Measurements from ENCODE around the gene LTB4R2.

LTB4R2 gene

DNA sequence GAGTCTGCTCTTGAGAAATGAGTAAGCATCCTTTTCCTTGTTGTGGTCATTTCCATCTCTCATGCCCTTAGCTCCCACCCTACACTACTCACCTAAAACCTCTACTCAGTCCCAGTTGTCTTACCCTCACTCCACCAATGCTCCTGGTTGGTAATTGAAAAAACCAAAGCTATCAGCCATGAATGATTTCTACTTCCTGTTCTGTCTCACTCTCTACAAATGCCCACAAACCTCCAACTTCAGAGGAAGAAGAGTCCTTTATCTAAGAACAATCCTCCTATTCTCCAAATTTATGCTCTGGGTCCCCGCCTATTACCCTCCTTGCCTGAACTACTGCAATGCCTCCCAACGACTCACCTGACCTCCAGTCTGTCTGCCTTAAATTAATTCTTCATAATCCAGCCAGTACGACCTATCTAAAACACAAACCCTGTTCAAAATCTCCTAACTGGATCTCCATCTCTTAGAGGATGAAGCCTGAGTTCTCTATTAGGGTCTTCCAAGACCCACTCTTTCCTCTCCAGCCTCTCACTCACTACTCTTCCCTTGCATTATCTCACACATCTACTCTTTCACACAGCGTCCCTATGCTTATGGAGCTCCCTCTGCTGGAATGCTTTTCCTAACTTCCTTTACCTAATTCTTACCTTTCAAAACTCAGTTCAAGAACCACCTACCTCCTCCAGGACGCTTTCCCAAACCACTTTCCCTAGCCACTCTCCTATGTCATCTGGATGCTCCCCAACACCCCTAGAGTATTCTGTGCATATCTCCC, 12.6 kb upstream of the LTB4R2 start:
- no peak for DNase-seq (ENCODE audit: low spot score)
- TF ChIP-seq, protein P1, sequence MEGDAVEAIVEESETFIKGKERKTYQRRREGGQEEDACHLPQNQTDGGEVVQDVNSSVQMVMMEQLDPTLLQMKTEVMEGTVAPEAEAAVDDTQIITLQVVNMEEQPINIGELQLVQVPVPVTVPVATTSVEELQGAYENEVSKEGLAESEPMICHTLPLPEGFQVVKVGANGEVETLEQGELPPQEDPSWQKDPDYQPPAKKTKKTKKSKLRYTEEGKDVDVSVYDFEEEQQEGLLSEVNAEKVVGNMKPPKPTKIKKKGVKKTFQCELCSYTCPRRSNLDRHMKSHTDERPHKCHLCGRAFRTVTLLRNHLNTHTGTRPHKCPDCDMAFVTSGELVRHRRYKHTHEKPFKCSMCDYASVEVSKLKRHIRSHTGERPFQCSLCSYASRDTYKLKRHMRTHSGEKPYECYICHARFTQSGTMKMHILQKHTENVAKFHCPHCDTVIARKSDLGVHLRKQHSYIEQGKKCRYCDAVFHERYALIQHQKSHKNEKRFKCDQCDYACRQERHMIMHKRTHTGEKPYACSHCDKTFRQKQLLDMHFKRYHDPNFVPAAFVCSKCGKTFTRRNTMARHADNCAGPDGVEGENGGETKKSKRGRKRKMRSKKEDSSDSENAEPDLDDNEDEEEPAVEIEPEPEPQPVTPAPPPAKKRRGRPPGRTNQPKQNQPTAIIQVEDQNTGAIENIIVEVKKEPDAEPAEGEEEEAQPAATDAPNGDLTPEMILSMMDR (IDR thresholded peaks at IDR 0.05; ENCODE audit: borderline replicate concordance, control extremely low read depth, extremely low read depth, insufficient read depth, missing control alignments) = peak; percentile 41
- in situ Hi-C loops (cut with MboI; ENCODE audit: low sequenced_read_pairs, unreplicated experiment) = no loop called here

DNA sequence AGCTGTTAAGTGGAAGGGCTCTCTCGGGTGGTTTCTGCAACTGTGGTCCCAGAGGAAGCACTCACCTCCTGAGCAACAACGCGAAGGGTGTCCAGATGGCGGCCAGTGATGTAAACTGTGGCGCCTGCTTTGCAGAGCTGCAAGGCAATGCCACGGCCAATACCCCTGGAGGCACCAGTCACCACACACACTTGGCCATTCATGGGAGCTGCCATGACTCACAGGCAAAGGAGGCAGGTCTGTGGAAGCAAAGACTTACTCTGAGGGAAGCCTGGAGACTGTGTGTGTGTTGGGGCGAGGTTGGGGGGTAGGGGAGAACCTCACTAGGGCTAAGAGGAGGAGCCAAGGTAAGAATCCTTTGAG, 11.1 kb upstream of the LTB4R2 start:
- TF ChIP-seq, protein P1 (IDR thresholded peaks at IDR 0.05; ENCODE audit: borderline replicate concordance, control extremely low read depth, extremely low read depth, insufficient read depth, missing control alignments) = no peak
- in situ Hi-C loops (cut with MboI; ENCODE audit: low sequenced_read_pairs, unreplicated experiment) = no loop called here
- no peak for DNase-seq (ENCODE audit: low spot score)

DNA sequence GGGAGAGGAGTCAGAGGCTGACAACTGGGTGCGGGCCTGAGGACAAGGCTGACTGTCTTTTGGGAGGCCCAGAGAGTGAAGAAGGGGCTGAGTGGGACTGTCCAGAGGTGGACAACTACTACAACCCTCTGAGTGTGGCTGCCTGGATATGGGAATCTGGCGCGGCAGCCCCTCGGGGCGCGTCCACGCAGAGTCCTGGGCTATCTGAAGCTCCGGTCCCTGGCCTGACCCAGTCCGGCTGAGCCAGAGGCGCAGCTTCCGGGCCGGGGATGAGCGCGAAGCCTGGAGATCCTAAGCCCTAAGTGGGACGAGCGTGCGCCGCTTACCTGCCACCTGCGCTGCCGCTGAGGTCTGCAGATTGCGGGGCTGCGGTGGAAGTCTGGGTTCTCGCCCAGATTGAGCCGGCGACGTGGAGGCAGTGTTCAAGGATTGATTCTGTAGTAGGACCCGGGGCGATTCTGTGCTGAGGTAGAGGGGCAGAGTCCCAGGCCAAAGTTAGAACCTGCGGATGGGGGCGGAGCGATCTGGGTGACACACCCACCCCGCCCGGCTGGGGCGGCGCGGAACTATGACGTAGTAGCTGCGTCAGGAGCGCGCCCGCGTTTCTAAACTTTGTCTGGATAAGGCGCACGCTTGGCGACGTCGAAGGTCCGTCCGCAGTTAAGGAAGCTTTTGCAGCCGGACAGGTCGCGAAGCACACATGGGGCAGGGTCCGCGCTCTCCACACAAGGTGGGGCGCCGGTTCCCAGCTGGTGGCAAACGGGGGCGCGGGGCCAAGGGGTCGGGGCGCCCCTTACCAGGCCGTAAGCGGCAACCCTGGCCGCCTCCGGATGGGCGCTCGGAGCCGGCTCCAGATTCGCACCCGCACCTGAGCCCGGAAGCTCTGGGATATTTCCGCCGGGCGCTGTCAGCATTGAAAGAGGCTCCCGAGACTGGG, 10.4 kb upstream of the LTB4R2 start, which contains the start of the genes DHRS1 and NOP9:
Gene DHRS1, minus strand, starts transcription at position 526 of the 937 bp plus-strand sequence. CDS start 674 bp downstream, outside the sequence.
Gene NOP9, plus strand, starts transcription at position 596 of the 937 bp plus-strand sequence. Its CDS starts 105 bp downstream, at position 701.
- peak; percentile 98 for DNase-seq (ENCODE audit: low spot score)
- in situ Hi-C loops (cut with MboI; ENCODE audit: low sequenced_read_pairs, unreplicated experiment) = no loop called here
- TF ChIP-seq, protein P1 (IDR thresholded peaks at IDR 0.05; ENCODE audit: borderline replicate concordance, control extremely low read depth, extremely low read depth, insufficient read depth, missing control alignments) = no peak

DNA sequence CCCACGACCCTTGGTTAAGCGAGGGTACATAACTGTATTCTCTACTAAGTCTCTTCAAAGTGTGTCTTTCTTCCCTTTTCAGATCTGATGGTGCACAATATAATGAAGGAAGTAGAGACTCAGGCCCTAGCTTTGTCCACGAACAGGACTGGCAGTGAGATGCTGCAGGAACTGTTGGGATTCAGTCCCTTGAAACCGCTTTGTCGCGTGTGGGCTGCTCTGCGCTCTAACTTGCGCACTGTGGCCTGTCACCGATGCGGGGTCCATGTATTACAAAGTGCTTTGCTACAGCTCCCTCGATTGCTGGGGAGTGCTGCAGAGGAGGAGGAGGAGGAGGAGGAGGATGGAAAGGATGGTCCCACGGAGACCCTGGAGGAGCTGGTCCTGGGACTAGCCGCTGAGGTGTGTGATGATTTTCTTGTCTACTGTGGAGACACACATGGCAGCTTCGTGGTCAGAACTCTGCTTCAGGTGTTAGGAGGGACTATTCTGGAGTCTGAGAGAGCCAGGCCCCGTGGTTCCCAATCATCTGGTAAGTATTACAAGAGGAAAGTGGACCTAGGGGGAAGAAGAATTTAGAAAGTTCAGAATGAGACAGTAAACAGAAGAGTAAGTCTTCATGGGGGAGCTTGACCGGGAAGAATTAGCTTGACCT, 9.5 kb upstream of the LTB4R2 start:
- DNase-seq (ENCODE audit: low spot score) = no peak
- TF ChIP-seq, protein P1 (IDR thresholded peaks at IDR 0.05; ENCODE audit: borderline replicate concordance, control extremely low read depth, extremely low read depth, insufficient read depth, missing control alignments) = no peak
- in situ Hi-C loops (cut with MboI; ENCODE audit: low sequenced_read_pairs, unreplicated experiment) = no loop called here

DNA sequence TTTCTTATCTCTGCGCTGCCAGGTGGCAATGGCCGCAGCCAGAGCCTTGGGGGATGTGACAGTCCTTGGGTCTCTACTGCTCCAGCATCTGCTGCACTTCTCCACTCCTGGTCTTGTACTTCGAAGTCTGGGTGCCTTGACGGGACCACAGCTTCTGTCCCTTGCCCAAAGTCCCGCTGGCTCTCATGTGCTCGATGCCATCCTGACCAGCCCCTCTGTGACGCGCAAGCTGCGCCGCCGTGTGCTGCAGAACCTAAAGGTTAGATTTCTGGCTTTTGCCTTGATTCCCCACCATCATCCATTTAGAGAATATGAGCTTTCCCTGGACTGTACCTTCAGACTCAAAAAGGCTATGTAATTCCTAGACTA, 5.9 kb upstream of the LTB4R2 start:
- TF ChIP-seq, protein P1 (IDR thresholded peaks at IDR 0.05; ENCODE audit: borderline replicate concordance, control extremely low read depth, extremely low read depth, insufficient read depth, missing control alignments) = no peak
- in situ Hi-C loops (cut with MboI; ENCODE audit: low sequenced_read_pairs, unreplicated experiment) = no loop called here
- DNase-seq (ENCODE audit: low spot score) = no peak

DNA sequence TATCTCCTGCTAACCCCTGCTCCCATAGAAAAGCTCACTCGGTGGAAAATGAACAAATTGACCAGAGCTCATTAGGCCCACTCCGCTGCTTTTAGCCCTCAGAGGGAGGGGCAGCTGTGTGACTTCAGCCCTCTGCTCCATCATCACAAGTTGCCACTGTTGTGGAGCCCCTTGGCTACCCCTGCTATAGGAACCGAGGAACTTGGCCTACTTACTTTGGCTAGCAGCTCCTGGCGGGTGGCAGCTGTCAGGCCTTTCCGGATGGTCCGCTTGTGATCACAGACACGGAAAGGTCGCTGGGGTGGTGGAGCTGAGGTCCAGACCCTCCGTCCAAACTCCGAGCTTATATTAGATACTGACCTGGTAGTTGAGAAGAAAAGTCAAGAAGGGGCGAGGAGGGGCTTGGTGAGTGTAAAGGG, 2.8 kb upstream of the LTB4R2 start:
- TF ChIP-seq, protein P1 (IDR thresholded peaks at IDR 0.05; ENCODE audit: borderline replicate concordance, control extremely low read depth, extremely low read depth, insufficient read depth, missing control alignments) = no peak
- in situ Hi-C loops (cut with MboI; ENCODE audit: low sequenced_read_pairs, unreplicated experiment) = no loop called here
- DNase-seq (ENCODE audit: low spot score) = no peak

All from GM13976 (cell line).